ENCODE measurements around the gene IER3. TPM values are rescaled to one million over a fixed set of nuclear protein-coding genes. Genes with fewer than 3 reads are reported as not detected.

IER3 gene
- total and polyA plus RNA-seq, 9 of the 15 experiments (the other 6 are each of a cell fraction or from before 2014, with no cell fraction given), result 1.5 to 30.0 (median 11.5) TPM

GRCh38 chr6:30724906-30725667, 19.3 kb downstream of the IER3 start (continued):
- TF ChIP-seq SAFB (IDR thresholded peaks at IDR 0.05; ENCODE audit: borderline replicate concordance, low read depth, low read length) (no peak), KLF1 (tag; IDR thresholded peaks at IDR 0.05) (no peak), ZBTB26 (CRISPR knock-in tag; IDR thresholded peaks at IDR 0.05) (0 out of 2 replicates have a peak, but pooled peaks have one; percentile 12), WHSC1 (IDR thresholded peaks at IDR 0.05; ENCODE audit: low read length) (no peak), TRIM28 (IDR thresholded peaks at IDR 0.05) (no peak), ZNF668 (CRISPR knock-in tag; IDR thresholded peaks at IDR 0.05) (no peak), NFE2L1 (tag; IDR thresholded peaks at IDR 0.05; ENCODE audit: borderline replicate concordance, low read depth) (no peak), CXXC5 (CRISPR knock-in tag; IDR thresholded peaks at IDR 0.05) (no peak), TGIF2 (CRISPR knock-in tag; IDR thresholded peaks at IDR 0.05) (no peak), DPF2 (IDR thresholded peaks at IDR 0.05) (no peak), NFE2 (IDR thresholded peaks at IDR 0.05; ENCODE audit: low read depth) (no peak), SNRNP70 (optimal IDR thresholded peaks at IDR 0.05; ENCODE audit: low read depth, low read length) (no peak), TARDBP (IDR thresholded peaks at IDR 0.05) (no peak), CREB1 (IDR thresholded peaks at IDR 0.05) (peak; percentile 13; the same call in 1 of the 2 replicates), CREB1 (CRISPR knock-in tag; IDR thresholded peaks at IDR 0.05) (no peak), ZNF324 (CRISPR knock-in tag; IDR thresholded peaks at IDR 0.05) (no peak), HMBOX1 (IDR thresholded peaks at IDR 0.05) (no peak), ZNF76 (CRISPR knock-in tag; IDR thresholded peaks at IDR 0.05; ENCODE audit: borderline replicate concordance) (no peak), ZBTB1 (CRISPR knock-in tag; IDR thresholded peaks at IDR 0.05; ENCODE audit: borderline replicate concordance, low read depth) (no peak), SMAD4 (CRISPR knock-in tag; conservative IDR thresholded peaks at IDR 0.05) (no peak), NCOA1 (IDR thresholded peaks at IDR 0.05; ENCODE audit: low read depth) (no peak), SIN3B (IDR thresholded peaks at IDR 0.05; ENCODE audit: low read depth) (no peak), CBX8 (IDR thresholded peaks at IDR 0.05; ENCODE audit: borderline replicate concordance, extremely low read depth, low read depth, low read length, poor library complexity, severe bottlenecking) (no peak), ZSCAN32 (CRISPR knock-in tag; IDR thresholded peaks at IDR 0.05) (no peak), KHSRP (IDR thresholded peaks at IDR 0.05) (no peak), ZNF436 (CRISPR knock-in tag; IDR thresholded peaks at IDR 0.05) (0 out of 2 replicates have a peak, but pooled peaks have one; percentile 16), ADNP (tag; IDR thresholded peaks at IDR 0.05) (no peak), CBX2 (IDR thresholded peaks at IDR 0.05; ENCODE audit: insufficient read depth, low read length, poor library complexity, severe bottlenecking) (no peak)
- TF ChIP-seq, protein P1, sequence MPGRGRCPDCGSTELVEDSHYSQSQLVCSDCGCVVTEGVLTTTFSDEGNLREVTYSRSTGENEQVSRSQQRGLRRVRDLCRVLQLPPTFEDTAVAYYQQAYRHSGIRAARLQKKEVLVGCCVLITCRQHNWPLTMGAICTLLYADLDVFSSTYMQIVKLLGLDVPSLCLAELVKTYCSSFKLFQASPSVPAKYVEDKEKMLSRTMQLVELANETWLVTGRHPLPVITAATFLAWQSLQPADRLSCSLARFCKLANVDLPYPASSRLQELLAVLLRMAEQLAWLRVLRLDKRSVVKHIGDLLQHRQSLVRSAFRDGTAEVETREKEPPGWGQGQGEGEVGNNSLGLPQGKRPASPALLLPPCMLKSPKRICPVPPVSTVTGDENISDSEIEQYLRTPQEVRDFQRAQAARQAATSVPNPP (IDR thresholded peaks at IDR 0.05; ENCODE audit: borderline replicate concordance, insufficient read depth, insufficient read length), result no peak
